ENCODE measurements around the gene ADARB1. TPM values are rescaled to one million over a fixed set of nuclear protein-coding genes. Genes with fewer than 3 reads are reported as not detected.

Gene ADARB1
- total RNA-seq, 4 donors from 2014 or later = 12.1 to 32.4 (median 14.4) TPM

- TF ChIP-seq CTCF (IDR thresholded peaks at IDR 0.05; ENCODE audit: low read depth) = no peak
These were observed 189.9 kb downstream of the ADARB1 start for GRCh38 chr21:45264146-45264911.

- TF ChIP-seq CTCF (IDR thresholded peaks at IDR 0.05; ENCODE audit: low read depth) = no peak
These were observed 190.6 kb downstream of the ADARB1 start for GRCh38 chr21:45264912-45265515.

- TF ChIP-seq CTCF (IDR thresholded peaks at IDR 0.05; ENCODE audit: low read depth) = no peak
These were observed 191.5 kb downstream of the ADARB1 start for GRCh38 chr21:45265721-45266517.

GRCh38 chr21:45266518-45267389, 192.4 kb downstream of the ADARB1 start:
- no peak for TF ChIP-seq CTCF (IDR thresholded peaks at IDR 0.05; ENCODE audit: low read depth)

GRCh38 chr21:45267390-45267760, 193.0 kb downstream of the ADARB1 start:
- no peak for TF ChIP-seq CTCF (IDR thresholded peaks at IDR 0.05; ENCODE audit: low read depth)

- no peak for TF ChIP-seq CTCF (IDR thresholded peaks at IDR 0.05; ENCODE audit: low read depth)
These were observed 195.5 kb downstream of the ADARB1 start for GRCh38 chr21:45269861-45270260.
